ENCODE data around the gene SNRPN. TPM values are rescaled to one million over a fixed set of nuclear protein-coding genes. Genes with fewer than 3 reads are reported as not detected.

SNRPN gene
- total and polyA plus RNA-seq, 2 of the 4 experiments (the other 2 are of a cell fraction) = 123 to 185 TPM

DNA sequence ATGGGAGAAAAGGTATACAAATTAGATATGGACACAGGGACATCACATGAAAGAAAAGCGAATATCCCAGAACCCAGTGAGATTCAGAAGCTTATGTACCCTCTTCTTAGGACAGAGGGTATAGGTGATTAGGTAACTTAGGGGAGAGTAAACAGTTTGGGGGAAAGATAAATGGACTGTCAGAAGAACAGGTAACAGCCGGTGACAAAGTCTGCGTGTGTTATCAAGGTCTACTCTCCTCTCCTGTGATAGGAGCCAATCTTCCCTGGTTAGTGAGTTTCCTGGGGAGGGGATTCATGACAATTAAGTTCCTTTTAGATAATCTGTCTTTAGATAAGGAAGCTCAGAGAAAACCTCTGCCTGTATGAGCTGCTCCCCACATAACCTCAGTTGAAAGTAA lies 30.6 kb upstream of the SNRPN start:
- no peak overlapping the region for H2AFZ ChIP-seq (replicated peaks; ENCODE audit: low read length, poor library complexity)
- in situ Hi-C loops (cut with MboI; ENCODE audit: low sequenced_read_pairs) = no loop called here
- dilution Hi-C loops (cut with HindIII; ENCODE audit: low sequenced_read_pairs, unreplicated experiment) = no loop called here
- no peak overlapping the region for H3K23ac ChIP-seq (ENCODE audit: low read depth, low read length)
- H3K4me2 ChIP-seq (ENCODE audit: low read depth, low read length) = no peak overlapping the region
- no peak overlapping the region for H2AK5ac ChIP-seq (ENCODE audit: low read depth, low read length)
- H3K56ac ChIP-seq (ENCODE audit: extremely low read depth, insufficient read depth, low read length) = no peak overlapping the region
- CTCF ChIA-PET = no interaction called here
- no peak overlapping the region for H3K4ac ChIP-seq (ENCODE audit: low read depth, low read length)
- H3K79me1 ChIP-seq (ENCODE audit: low read depth in 1 of 2, low read length in 2 of 2) = no peaks in the 10 kb centered on the region
- H2BK120ac ChIP-seq (ENCODE audit: low read depth, low read length) = no peak overlapping the region
- H3K9me1 ChIP-seq (ENCODE audit: insufficient read depth, low read length) = no peaks in the 10 kb centered on the region
- H4K5ac ChIP-seq (ENCODE audit: low read depth, low read length) = no peak overlapping the region
- POLR2A ChIA-PET (ENCODE audit: unreplicated experiment) = no interaction called here
- H2BK5ac ChIP-seq (ENCODE audit: low read depth, low read length, poor library complexity, severe bottlenecking) = no peak overlapping the region
- WGBS, 2 experiments (ENCODE audit: extremely low coverage in 2 of 2, insufficient read length in 1 of 2) = no CpG with 5 or more reads among the region's 3 CpGs
- no peak overlapping the region for H4K91ac ChIP-seq (ENCODE audit: insufficient read depth, low read depth, low read length)
- intact Hi-C loops (cut with micrococcal nuclease) = no loop called here
- no peaks in the 10 kb centered on the region; the same call in 1 of the 2 replicates for H3K9me3 ChIP-seq (ENCODE audit: control insufficient read depth, insufficient read depth, low read length)
- no peak overlapping the region for H2AK9ac ChIP-seq (replicated peaks; ENCODE audit: low read depth, low read length, poor library complexity)
- peaks cover 5% of the 10 kb centered on the region; the same call in 1 of the 2 replicates for H3K36me3 ChIP-seq (ENCODE audit: control insufficient read depth, insufficient read depth, low read length)
- H3K9ac ChIP-seq (ENCODE audit: low read depth, low read length) = no peak overlapping the region
- ATAC-seq (ENCODE audit: low read depth) = no peak
- no peak overlapping the region for H3K4me3 ChIP-seq (ENCODE audit: insufficient read depth, low read depth, low read length)
- H4K20me1 ChIP-seq (ENCODE audit: insufficient read depth, low read length) = no peaks in the 10 kb centered on the region
- DNase-seq = no peak
- no peak overlapping the region for H4K8ac ChIP-seq (ENCODE audit: low read depth in 2 of 2, low read length in 2 of 2)
- no peaks in the 10 kb centered on the region for H3K27me3 ChIP-seq (ENCODE audit: control insufficient read depth, insufficient read depth, low read length)
- H3K14ac ChIP-seq (replicated peaks; ENCODE audit: low read depth, low read length) = no peak overlapping the region
- H3K18ac ChIP-seq (ENCODE audit: low read depth, low read length) = no peak overlapping the region
- BruUV-seq (replicated peaks) = no TSS peak
- H2BK20ac ChIP-seq (ENCODE audit: low read depth, low read length) = no peak overlapping the region
- no peaks in the 10 kb centered on the region for H3K4me1 ChIP-seq (ENCODE audit: control insufficient read depth, insufficient read depth, low read length)
- H2BK15ac ChIP-seq (ENCODE audit: low read depth, low read length) = no peak overlapping the region
- no peak overlapping the region for H3K27ac ChIP-seq (ENCODE audit: insufficient read depth, low read length)
- TF ChIP-seq POLR2A (IDR thresholded peaks at IDR 0.05; ENCODE audit: low read depth, low read length) (no peak), SMC3 (IDR thresholded peaks at IDR 0.05; ENCODE audit: low read depth, low read length) (no peak), RFX5 (IDR thresholded peaks at IDR 0.05; ENCODE audit: low read depth, low read length) (no peak), BHLHE40 (IDR thresholded peaks at IDR 0.05; ENCODE audit: low read depth, low read length) (no peak), FOS (IDR thresholded peaks at IDR 0.05; ENCODE audit: low read depth, low read length) (no peak)
- TF ChIP-seq, protein P1, sequence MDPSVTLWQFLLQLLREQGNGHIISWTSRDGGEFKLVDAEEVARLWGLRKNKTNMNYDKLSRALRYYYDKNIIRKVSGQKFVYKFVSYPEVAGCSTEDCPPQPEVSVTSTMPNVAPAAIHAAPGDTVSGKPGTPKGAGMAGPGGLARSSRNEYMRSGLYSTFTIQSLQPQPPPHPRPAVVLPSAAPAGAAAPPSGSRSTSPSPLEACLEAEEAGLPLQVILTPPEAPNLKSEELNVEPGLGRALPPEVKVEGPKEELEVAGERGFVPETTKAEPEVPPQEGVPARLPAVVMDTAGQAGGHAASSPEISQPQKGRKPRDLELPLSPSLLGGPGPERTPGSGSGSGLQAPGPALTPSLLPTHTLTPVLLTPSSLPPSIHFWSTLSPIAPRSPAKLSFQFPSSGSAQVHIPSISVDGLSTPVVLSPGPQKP (IDR thresholded peaks at IDR 0.05; ENCODE audit: borderline replicate concordance, low read depth, low read length) = no peak
- TF ChIP-seq, protein P2, sequence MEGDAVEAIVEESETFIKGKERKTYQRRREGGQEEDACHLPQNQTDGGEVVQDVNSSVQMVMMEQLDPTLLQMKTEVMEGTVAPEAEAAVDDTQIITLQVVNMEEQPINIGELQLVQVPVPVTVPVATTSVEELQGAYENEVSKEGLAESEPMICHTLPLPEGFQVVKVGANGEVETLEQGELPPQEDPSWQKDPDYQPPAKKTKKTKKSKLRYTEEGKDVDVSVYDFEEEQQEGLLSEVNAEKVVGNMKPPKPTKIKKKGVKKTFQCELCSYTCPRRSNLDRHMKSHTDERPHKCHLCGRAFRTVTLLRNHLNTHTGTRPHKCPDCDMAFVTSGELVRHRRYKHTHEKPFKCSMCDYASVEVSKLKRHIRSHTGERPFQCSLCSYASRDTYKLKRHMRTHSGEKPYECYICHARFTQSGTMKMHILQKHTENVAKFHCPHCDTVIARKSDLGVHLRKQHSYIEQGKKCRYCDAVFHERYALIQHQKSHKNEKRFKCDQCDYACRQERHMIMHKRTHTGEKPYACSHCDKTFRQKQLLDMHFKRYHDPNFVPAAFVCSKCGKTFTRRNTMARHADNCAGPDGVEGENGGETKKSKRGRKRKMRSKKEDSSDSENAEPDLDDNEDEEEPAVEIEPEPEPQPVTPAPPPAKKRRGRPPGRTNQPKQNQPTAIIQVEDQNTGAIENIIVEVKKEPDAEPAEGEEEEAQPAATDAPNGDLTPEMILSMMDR (conservative IDR thresholded peaks at IDR 0.05; ENCODE audit: low read depth, low read length) = no peak
